Ecto neural progenitor cell (in vitro differentiated cells): Measurements from ENCODE around the gene RPE65.
"Not testable (repeated sequence)": the region's sequence is repeated elsewhere in the genome, so short reads cannot be mapped to it uniquely, and the experiment has no call there.

ENCODE experiments used
- DNase-seq: peaks from one replicate; pipeline ENCODE4 v3.0.0-alpha.2; 2018; ENCODE audit warnings: low spot score

RPE65 gene

DNA sequence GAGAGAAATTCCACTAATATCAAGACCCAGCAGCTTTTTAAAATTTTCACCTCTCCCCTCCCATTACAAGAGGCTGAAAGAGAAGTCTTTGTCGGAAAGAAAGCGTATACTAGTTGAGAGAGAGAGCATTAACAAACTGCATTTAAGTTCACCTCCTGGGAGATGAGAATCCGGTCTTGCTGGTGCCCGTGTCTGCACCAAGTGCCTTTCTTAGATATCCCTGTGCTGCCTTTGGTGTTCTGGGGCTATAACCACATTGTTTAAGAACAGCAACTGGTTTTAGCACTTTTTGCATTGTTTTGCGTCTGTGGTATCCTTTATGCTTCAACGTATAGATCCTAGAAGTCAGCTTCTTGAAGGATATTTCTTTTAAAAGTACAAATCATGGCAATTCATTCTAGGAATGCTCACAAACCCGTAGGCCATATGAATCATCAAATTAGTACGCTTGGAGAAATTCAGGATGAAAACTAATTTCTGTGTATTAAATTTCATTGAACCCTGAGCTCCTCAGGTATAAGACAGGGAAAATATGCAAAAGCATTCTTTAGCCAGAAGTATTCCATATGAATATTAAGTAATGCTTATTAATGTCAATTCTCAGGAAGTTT lies 3.4 kb upstream of the RPE65 start:
- DNase-seq = no peak

DNA sequence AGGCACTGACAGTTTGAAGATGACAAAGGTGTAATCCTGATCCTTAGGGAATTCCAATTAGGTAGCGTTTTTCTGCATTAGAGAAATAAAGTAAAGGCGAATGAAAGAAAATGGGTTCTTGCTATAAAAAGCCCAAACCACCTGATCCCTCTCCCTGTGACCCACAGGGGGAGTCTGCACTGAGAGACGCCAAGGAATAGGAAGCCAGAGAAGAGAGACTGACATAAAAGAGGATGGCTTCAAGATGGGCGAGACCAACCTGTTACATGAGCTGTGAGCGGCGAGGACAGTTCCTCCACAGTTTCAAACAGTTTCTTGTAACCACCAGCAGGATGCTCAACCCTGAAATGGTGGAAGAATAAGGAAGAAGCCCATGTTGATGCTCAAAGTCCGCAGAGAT lies 1.4 kb downstream of the RPE65 start:
- DNase-seq = no peak

DNA sequence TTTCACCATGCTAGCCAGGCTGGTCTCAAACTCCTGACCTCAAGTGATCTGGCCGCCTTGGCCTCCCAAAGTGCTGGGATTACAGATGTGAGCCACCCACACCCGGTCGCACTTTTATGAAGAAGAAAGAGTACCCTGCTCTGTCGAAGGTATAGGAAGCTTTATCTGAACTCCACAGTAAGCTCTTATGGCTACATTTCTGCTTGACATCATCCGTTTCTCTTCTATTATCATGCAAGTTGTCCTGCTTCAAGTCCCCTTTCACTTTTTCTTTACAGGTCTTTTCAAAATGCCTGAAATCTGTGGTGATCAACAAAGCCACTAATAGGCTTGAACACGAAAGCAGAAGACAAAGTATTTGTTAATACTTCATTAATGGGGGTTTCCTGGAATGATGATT lies 4.0 kb downstream of the RPE65 start:
- no peak for DNase-seq

DNA sequence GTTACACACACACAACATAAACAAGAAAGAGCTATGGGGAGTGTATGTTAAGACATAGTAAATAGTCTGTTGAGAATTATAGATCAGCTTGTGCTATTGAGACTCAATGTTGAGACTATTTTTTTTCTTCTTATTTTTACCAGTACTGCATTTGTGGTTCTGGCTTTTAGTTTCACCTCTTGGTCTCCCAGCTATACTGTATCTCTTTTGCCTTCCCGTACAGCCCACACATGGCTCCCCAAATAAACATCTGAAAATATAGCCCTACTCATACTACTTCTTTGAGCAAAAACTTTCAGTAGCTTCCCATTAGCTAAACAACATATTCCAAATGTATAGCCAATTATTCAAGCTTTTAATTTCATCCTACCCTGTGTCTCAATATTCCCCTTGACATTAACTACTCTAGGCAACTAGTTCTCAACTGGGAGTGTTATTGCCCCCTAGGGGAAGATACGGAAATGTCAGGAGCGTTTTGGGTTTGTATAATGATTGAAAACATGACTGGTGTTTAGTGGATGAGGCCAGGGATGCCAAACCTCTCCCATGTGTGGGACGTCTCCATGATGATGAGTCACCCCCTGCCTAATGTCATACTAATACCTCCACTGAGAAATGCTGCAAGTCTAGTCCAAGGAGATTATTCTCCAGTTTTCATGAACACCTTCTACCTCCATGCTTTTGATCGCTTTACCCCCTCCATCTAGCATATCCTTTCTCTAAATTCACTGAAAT lies 6.8 kb downstream of the RPE65 start:
- DNase-seq = no peak

DNA sequence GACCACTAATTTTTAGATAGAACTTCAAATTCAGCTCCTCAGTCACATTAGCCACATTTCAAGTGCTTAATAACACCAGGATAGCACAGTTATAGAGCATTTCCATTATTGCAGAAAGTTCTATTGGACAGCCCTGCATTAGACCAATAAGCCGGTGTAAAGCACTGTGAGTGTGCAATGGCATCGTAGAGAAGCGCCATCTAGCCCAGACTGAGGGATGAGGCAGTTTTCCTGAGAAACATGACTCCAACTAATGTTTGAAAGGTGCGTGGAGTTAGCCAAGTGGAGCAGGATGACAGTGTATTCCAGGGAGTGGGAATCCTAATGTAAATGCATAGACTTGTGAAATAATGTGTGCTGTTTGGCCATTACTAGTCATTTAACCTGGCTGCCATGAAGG lies 7.7 kb downstream of the RPE65 start:
- no peak for DNase-seq

DNA sequence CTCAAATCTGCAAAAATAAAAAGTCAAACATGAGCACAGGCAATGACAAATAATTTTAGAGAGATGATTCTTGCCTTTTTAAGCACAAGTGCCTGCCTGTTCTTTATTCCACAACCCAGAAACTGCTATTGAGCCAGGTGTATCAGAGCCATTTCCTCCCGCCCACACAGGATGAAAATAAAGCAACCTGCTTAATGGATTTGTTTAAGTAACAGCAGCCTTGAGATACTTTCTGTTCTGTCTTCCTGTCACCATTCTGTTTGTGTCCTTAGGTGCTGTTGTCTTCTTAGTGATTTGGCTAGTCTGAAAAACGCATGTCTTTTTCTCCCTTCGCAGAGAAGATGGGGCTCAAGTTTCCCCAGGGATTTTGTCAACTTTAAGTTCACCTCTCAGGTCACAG lies 11.4 kb downstream of the RPE65 start:
- no peak for DNase-seq

DNA sequence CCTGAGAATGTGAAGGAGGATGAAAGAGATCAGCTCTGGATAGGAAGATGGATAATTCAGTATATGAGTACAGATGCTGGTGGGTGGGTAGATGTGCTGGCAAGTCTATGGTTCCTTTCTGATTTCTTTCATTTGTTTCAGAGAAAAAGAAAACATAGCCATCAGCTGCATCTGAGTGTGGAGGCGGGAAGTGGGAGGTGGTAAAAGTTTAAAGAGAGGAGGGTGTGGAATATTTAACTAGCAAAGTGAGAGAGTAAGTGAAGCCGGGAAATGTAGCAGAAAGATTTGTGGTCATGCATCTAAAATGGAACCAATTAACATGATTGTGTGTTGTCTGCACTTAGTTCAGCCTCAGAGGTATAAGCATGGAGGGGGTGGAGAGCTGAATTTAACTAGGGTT lies 16.4 kb downstream of the RPE65 start:
- DNase-seq = no peak

DNA sequence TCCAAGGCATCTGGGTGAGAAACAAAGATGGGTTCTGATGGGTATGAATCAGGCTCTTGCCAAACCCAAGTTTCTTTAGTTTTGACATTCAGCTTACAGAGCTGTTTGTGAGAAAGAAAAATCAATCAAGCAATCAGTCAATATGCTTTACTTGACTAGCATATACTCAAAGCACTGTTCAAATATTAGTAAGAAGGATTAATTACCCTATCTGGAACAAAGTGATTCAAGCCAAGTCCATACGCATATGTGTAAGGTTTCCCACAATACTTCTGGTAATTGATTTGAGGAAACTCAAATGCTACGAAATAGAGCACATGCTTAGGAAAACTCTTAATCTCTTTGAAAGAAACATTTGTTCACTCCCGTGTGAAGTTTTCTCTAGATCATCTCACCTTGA lies 18.7 kb downstream of the RPE65 start:
- no peak for DNase-seq

DNA sequence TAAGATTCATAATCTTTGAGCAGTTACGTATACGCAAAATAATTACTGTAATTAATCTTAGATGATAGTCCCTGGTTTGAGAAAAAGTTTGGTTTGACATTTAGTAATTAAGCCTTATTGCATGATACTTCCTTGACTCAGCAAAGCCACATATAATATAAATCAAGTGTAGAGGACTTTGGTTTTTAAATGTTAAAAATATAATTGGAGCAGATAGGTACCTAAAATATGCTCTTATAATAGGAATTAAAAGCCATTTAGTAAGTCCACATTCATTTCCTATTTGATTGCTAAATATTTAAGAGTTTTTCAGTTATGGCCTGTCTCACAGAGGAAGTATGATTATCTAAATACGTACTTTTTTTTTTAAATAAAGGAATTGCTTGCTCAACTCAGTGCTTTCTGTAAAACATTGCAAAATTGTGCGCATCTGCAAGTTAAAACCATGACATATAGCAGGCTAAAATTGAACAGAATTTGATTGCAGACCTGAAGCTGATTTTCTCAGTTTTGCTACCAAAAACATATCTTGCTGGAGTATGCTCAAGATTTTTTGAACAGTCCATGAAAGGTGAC lies 20.4 kb downstream of the RPE65 start:
- DNase-seq = no peak

DNA sequence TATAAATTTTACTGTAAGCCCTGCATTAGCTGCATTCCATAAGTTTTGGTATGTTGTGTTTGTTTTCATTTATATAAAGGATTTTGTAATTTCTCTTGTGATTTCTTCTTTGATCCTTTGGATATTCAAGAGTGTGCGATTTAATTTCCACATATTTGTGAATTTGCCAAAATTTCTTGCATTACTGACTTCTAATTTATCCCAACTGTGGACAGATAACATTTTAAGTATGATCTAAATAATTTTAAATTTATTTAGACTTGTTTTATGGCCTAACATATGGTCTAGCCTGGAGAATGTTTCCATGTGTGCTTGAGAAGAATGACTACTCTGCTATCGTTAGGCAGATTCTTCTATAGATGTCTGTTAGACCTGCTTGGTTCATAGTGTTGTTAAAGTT lies 23.2 kb downstream of the RPE65 start:
- no peak for DNase-seq

DNA sequence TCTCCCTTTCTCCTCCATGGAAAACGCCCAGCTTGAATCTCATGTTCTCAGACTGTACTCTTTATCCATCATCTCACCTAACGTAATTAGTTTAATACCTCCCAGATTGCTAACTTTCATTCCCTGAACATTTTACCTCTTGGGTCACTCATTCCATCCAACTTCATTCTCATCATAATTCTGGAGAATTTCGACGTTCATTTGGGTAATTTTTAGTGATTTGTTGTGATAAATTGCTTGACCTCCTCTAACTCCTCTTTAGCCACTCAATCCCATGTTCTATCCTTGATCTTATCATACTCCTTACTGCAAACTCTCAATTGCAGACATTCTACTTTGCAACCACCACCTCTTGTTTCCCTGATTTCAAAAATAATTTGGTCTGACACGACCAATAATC lies 28.4 kb downstream of the RPE65 start:
- no peak for DNase-seq

DNA sequence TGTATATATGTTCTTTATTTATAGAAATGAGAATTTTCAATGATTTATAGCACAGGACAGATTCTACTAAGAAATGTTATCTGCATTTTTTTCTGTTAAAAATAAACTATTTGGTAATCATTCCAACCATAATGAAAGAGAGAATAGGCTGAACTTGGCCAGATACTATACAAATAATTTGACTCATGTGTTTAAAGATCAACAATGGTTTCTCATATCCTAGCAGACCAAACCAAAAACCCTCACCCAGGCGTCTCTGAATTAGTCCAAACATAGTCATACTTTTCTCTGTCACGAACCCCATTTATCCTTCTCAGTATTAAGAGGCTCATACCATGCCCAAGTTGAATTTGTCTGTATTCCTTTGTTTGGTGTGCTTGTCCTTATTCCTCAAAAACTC lies 40.3 kb downstream of the RPE65 start:
- DNase-seq = no peak

DNA sequence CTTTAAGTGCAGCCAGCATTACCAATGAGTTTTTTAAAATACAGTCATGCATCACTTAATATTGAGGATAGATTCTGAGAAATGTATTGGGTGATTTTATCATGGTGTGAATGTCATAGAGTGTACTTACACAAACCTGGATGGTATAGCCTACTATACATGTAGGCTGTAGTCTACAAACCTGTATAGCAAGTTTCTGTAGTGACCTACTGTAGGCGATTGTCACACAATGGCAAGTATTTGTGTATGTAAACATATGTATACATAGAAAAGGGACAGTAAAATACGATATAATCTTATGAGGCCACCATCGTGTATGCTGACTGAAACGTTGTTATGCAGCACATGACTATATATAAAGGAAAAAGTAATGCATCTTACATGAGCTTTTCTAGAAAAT lies 48.2 kb downstream of the RPE65 start:
- DNase-seq = no peak

DNA sequence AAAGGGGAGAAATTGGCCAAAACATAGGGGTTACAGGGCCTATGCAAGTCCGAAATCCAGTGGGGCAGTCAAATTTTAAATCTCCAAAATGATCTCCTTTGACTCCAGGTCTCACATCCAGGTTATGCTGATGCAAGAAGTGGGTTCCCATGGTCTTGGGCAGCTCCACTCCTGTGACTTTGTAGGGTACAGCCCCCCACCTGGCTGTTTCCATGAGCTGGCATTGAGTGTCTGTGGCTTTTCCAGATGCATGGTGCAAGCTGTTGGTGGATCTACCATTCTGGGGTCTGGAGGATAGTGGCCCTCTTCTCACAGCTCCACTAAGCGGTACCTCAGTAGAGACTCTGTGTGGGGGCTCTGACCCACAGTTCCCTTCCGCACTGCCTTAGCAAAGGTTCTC lies 54.2 kb downstream of the RPE65 start:
- not testable (repeated sequence) for DNase-seq

DNA sequence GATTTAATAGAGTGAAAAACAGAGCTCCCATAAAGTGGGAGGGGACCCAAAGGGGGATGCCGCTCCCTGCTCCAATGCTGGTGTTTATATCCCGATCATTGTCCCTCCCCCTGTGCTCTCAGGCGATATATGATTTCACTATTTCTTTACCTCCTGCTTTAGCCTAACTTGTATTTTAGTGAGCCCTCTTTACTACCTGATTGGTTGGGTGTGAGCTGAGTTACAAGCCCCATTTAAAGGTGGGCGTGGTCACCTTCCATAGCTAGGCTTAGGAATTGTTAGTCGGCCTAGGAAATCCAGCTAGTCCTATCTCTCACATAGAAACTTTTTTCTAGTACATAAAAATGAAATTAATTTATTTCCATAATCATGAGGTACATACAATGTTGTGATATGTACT lies 57.3 kb downstream of the RPE65 start:
- not testable (repeated sequence) for DNase-seq

DNA sequence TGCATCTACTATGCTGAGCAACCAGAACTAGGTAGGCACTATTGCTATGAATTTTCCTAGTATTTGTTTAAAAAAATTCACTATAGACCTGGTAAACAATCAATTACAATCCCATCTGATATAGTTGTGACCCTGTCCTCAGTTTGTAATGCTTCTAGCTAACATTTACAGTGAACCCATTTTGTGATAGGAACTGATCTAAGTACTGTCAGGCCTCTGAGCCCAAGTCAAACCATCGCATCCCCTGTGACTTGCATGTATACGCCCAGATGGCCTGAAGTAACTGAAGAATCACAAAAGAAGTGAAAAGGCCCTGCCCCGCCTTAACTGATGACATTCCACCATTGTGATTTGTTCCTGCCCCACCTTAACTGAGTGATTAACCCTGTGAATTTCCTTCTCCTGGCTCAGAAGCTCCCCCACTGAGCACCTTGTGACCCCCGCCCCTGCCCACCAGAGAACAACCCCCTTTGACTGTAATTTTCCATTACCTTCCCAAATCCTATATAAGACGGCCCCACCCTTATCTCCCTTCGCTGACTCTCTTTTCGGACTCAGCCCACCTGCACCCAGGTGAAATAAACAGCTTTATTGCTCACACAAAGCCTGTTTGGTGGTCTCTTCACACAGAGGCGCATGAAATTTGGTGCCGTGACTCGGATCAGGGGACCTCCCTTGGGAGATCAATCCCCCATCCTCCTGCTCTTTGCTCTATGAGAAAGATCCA lies 63.8 kb downstream of the RPE65 start:
- DNase-seq = not testable (repeated sequence)

DNA sequence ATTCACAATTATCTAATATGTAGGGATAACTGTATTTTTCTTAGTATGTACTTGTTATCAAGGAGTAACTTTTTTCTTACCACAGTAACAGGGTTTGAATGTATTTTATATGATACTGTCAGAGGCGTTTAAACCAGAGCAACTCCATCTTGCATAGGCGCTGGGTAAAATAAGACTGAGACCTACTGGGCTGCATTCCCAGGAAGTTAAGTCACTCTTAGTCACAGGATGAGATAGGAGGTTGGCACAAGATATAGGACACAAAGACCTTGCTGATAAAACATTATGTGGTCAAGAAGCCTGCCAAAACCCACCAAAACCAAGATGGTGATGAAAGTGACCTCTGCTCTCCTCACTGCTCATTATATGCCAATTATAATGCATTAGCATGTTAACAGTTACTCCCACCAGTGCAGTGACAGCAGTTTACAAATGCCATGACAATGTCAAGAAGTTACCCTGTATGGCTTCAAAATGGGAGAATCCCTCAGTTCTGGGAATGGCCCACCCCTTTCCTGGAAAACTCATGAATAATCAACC lies 64.8 kb downstream of the RPE65 start:
- DNase-seq = no peak

DNA sequence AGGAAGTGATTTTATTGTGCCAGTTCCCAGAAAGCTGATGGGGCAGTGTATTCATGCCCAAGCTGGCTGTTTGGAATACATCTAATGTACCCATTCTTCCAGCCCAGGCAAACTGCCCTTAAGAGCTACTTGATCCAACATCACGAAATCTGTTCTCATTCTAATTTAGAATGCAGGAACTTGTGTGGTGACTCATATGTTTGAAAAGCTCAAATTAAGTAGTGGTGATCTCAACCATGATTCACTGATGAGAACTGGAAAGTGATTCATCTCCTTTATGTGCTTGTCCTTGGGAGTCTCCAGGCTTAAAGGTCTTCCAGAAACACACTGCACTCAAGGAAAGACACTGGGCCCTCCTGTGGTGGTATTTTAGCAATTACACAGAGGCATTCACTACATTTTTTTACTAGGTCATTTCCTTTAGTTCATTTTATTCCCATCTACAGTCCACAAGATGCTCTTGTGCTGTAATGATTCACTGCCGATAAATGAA lies 65.4 kb downstream of the RPE65 start:
- no peak for DNase-seq

DNA sequence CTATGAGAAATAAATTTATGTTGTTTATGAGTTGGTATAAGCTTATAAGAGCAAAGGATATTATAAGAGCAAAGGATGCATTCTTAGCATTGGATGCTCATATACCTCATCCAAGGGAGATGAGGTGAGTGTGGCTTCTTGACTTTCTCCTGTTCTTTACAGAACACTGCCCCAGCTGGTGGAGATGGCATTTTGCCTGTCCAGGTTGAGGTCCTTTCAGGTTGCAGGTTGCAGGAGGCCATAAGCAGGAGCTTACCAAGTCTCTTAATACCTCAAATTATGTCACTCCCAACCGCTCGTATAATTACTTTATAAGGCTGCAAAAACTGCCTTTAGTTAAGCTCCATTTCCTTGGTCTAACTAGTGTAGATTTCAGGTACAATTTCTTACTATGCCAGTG lies 66.7 kb downstream of the RPE65 start:
- no peak for DNase-seq

DNA sequence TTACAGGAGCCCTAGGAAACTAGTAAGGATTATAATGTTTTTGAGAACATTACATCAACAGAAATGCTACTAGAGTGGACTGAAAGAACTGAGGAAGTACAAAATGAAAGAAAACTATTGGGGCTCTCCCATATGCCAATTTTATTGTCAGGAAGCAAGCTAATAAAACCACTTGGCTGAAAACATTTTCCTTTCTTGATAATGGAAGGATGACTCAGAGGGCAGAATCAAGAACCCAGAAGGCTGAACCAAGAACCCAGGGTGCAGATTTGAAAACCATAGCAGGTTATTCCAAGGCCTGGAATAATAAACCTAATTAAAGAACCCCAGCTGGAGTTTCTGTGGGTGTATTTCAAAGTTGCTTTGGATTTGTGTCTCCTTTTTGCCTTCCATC lies 70.7 kb downstream of the RPE65 start:
- DNase-seq = no peak
